HFFc6 (cell line): ENCODE measurements around the gene SLCO4A1. TPM values are rescaled to one million over a fixed set of nuclear protein-coding genes. Genes with fewer than 3 reads are reported as not detected.
A peak's percentile ranks its signal among the peaks of the same experiment; 100 is the strongest.

Experiments
- DNase-seq: peaks from one replicate; pipeline ENCODE4 v3.0.0-alpha.2; 2018
- H3K27ac Mint-ChIP-seq: 2 replicates; pipeline ENCODE4 v1.8.0; 2020; ENCODE audit warnings: mild to moderate bottlenecking, mixed read lengths
- H3K27me3 Mint-ChIP-seq: 2 replicates; pipeline ENCODE4 v1.8.0; 2021; ENCODE audit warnings: mild to moderate bottlenecking, moderate library complexity, mixed read lengths; ENCODE audit not compliant: insufficient read depth
- H3K36me3 Mint-ChIP-seq: 2 replicates; pipeline ENCODE4 v1.8.0; 2021; ENCODE audit warnings: low read depth, mixed read lengths
- H3K4me1 Mint-ChIP-seq: 2 replicates; pipeline ENCODE4 v1.8.0; 2020; ENCODE audit warnings: low read depth, mixed read lengths
- H3K4me3 Mint-ChIP-seq: 2 replicates; pipeline ENCODE4 v1.8.0; 2020; ENCODE audit warnings: mild to moderate bottlenecking, moderate library complexity, mixed read lengths
- H3K9me3 Mint-ChIP-seq: 2 replicates; pipeline ENCODE4 v1.8.0; 2020; ENCODE audit warnings: mild to moderate bottlenecking, mixed read lengths
- CTCF ChIP-seq: fragments of 200-600 bp; sonication (generic); IDR thresholded peaks from 2 replicates; pipeline ENCODE4 v1.5.0; 2021; ENCODE audit warnings: antibody characterized with exemption, mild to moderate bottlenecking
- total RNA-seq, 6 experiments: library from RNA; stranded (reverse); fragmentation: NEBNext Ultra II Directional; extraction: Animal tissue kit (Norgen Biotek cat#: 25700); gene quantifications; 2 replicates in 1 of 6; 3 replicates in 5 of 6; pipeline ENCODE4 v1.2.3, GENCODE V29; 2021

Gene SLCO4A1
- total RNA-seq, 6 experiments from 2014 or later: 2.7 to 6.5 (median 3.4) TPM

GRCh38 chr20:62638679-62639406 lies 3.5 kb upstream of the SLCO4A1 start:
- no peaks in the 10 kb centered on the region for H3K36me3 Mint-ChIP-seq
- no peak overlapping the region for H3K27ac Mint-ChIP-seq
- no peak overlapping the region for H3K4me3 Mint-ChIP-seq
- peaks cover 16% of the 10 kb centered on the region for H3K27me3 Mint-ChIP-seq
- DNase-seq: no peak
- no peak for TF ChIP-seq CTCF
- H3K9me3 Mint-ChIP-seq: no peaks in the 10 kb centered on the region
- no peaks in the 10 kb centered on the region; the same call in 1 of the 2 replicates for H3K4me1 Mint-ChIP-seq

GRCh38 chr20:62639765-62640164 lies 2.5 kb upstream of the SLCO4A1 start:
- DNase-seq: no peak
- Mint-ChIP-seq H3K4me1 (no peaks in the 10 kb centered on the region; the same call in 1 of the 2 replicates), H3K9me3 (no peaks in the 10 kb centered on the region), H3K4me3 (no peak overlapping the region), H3K27ac (no peak overlapping the region), H3K36me3 (no peaks in the 10 kb centered on the region), H3K27me3 (peaks cover 16% of the 10 kb centered on the region)
- no peak for TF ChIP-seq CTCF

GRCh38 chr20:62640870-62641269 lies 1.4 kb upstream of the SLCO4A1 start:
- Mint-ChIP-seq H3K4me1 (no peaks in the 10 kb centered on the region; the same call in 1 of the 2 replicates), H3K27me3 (peaks cover 16% of the 10 kb centered on the region), H3K27ac (no peak overlapping the region), H3K36me3 (no peaks in the 10 kb centered on the region), H3K4me3 (no peak overlapping the region), H3K9me3 (no peaks in the 10 kb centered on the region)
- TF ChIP-seq CTCF: no peak
- no peak for DNase-seq

GRCh38 chr20:62641321-62642050 lies 817 bp upstream of the SLCO4A1 start:
- peak overlapping the region; percentile 72 for H3K4me3 Mint-ChIP-seq
- no peak for TF ChIP-seq CTCF
- H3K27me3 Mint-ChIP-seq: peaks cover 13% of the 10 kb centered on the region
- no peaks in the 10 kb centered on the region for H3K9me3 Mint-ChIP-seq
- no peaks in the 10 kb centered on the region; the same call in 1 of the 2 replicates for H3K4me1 Mint-ChIP-seq
- H3K36me3 Mint-ChIP-seq: no peaks in the 10 kb centered on the region
- H3K27ac Mint-ChIP-seq: no peak overlapping the region
- DNase-seq: no peak

GRCh38 chr20:62642666-62643520 lies 590 bp downstream of the SLCO4A1 start:
- no peak for TF ChIP-seq CTCF
- Mint-ChIP-seq H3K27ac (no peak overlapping the region), H3K9me3 (no peaks in the 10 kb centered on the region), H3K36me3 (no peaks in the 10 kb centered on the region), H3K4me3 (peak overlapping the region; percentile 75), H3K4me1 (no peaks in the 10 kb centered on the region; the same call in 1 of the 2 replicates), H3K27me3 (peaks cover 11% of the 10 kb centered on the region)
- DNase-seq: no peak
